ENCODE data around the gene SNAPIN.

SNAPIN gene

DNA sequence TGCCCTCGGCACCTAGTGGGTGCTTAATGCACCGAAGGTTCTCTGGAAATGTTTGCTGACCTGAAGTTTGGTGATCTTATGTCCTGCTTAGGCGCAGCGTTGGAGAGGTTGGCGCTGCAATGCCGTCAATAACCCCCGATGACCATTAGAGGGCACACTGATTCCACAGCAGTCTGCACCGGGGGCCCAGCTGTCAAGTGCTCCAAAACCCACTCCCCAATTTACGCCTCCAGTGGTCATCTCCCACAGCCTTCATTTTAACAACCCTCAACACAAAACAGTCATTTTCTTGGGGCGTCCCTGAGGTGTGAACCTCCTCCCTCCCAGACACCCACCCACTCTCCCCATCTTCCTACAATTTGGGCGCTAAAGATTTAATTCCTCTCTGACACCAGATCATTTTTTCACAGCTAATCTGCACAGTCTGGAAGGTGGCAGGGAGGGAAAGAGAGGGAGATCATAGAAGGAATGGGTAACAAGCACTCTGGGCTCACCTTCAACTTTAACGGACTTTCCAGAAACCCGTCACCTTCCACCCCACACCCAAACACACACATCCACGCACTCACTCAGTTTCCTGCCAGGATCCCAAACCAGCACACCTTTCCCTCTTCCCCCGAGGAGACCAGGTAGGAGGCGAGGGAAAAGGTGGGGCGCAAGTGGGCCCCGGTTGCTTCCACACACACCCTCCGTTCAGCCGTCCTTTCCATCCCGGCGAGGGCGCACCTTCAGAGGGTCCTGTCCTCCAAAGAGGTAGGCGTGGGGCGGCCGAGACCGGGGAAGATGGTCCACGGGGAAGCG lies 19.4 kb downstream of the SNAPIN start:
- H3K27me3 ChIP-seq (ENCODE audit: control insufficient read depth, low read length), result peaks cover 45% of the 10 kb centered on the region
- no peaks in the 10 kb centered on the region for H3K9me3 ChIP-seq (ENCODE audit: control insufficient read depth, insufficient read depth, low read length)
- no peaks in the 10 kb centered on the region for H3K9me2 ChIP-seq (replicated peaks; ENCODE audit: control insufficient read depth, low read length)

GRCh38 chr1:153678519-153679336 lies 20.2 kb downstream of the SNAPIN start, which contains the start of gene NPR1:
NPR1 (plus strand) TSS chr1:153678688; CDS start chr1:153679109, 421 bp downstream.
- Histone ChIP-seq H3K27ac (ENCODE audit: low read depth, low read length) (no peak within 1 kb of the TSS), H3K27me3 (ENCODE audit: control insufficient read depth, low read length) (peaks cover 51% of the 10 kb centered on the region), H3K9me3 (ENCODE audit: control insufficient read depth, insufficient read depth, low read length) (no peaks in the 10 kb centered on the region), H3K4me1 (ENCODE audit: control insufficient read depth, low read length) (peaks cover 9% of the 10 kb centered on the region), H3F3A (ENCODE audit: control insufficient read depth, insufficient read depth) (no peaks in the 10 kb centered on the region), H3K4me3 (ENCODE audit: low read length) (peak within 1 kb of the TSS; percentile 48), H3K9me2 (replicated peaks; ENCODE audit: control insufficient read depth, low read length) (no peaks in the 10 kb centered on the region), H4K20me1 (ENCODE audit: control insufficient read depth, insufficient read depth, low read depth, low read length) (no peaks in the 10 kb centered on the region), H3K4me2 (ENCODE audit: low read length) (peak within 1 kb of the TSS; percentile 54), H3K79me2 (ENCODE audit: control insufficient read depth, low read length) (no peaks in the 10 kb centered on the region), H3K36me3 (ENCODE audit: control insufficient read depth, low read length) (no peaks in the 10 kb centered on the region)
- TF ChIP-seq EZH2phosphoT487 (IDR thresholded peaks at IDR 0.05; ENCODE audit: borderline replicate concordance, low read length), result no peak
- TF ChIP-seq, protein P1, sequence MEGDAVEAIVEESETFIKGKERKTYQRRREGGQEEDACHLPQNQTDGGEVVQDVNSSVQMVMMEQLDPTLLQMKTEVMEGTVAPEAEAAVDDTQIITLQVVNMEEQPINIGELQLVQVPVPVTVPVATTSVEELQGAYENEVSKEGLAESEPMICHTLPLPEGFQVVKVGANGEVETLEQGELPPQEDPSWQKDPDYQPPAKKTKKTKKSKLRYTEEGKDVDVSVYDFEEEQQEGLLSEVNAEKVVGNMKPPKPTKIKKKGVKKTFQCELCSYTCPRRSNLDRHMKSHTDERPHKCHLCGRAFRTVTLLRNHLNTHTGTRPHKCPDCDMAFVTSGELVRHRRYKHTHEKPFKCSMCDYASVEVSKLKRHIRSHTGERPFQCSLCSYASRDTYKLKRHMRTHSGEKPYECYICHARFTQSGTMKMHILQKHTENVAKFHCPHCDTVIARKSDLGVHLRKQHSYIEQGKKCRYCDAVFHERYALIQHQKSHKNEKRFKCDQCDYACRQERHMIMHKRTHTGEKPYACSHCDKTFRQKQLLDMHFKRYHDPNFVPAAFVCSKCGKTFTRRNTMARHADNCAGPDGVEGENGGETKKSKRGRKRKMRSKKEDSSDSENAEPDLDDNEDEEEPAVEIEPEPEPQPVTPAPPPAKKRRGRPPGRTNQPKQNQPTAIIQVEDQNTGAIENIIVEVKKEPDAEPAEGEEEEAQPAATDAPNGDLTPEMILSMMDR (IDR thresholded peaks at IDR 0.05; ENCODE audit: low read depth, low read length, poor library complexity, severe bottlenecking), result no peak

More for the DNA sequence above, 19.4 kb downstream of the SNAPIN start:
- TF ChIP-seq, protein P1 (IDR thresholded peaks at IDR 0.05; ENCODE audit: low read depth, low read length, poor library complexity, severe bottlenecking), result peak; percentile 99
- TF ChIP-seq EZH2phosphoT487 (IDR thresholded peaks at IDR 0.05; ENCODE audit: borderline replicate concordance, low read length), result no peak
- no peaks in the 10 kb centered on the region for H3K36me3 ChIP-seq (ENCODE audit: control insufficient read depth, low read length)
- H4K20me1 ChIP-seq (ENCODE audit: control insufficient read depth, insufficient read depth, low read depth, low read length), result no peaks in the 10 kb centered on the region
- H3K27ac ChIP-seq (ENCODE audit: low read depth, low read length), result no peak overlapping the region
- peaks cover 9% of the 10 kb centered on the region for H3K4me1 ChIP-seq (ENCODE audit: control insufficient read depth, low read length)
- no peak overlapping the region for H3K4me3 ChIP-seq (ENCODE audit: low read length)
- peak overlapping the region; percentile 20; the same call in 1 of the 2 replicates for H3K4me2 ChIP-seq (ENCODE audit: low read length)
- no peaks in the 10 kb centered on the region for H3F3A ChIP-seq (ENCODE audit: control insufficient read depth, insufficient read depth)
- no peaks in the 10 kb centered on the region for H3K79me2 ChIP-seq (ENCODE audit: control insufficient read depth, low read length)

GRCh38 chr1:153679337-153680119 lies 21.0 kb downstream of the SNAPIN start:
- H3K27me3 ChIP-seq (ENCODE audit: control insufficient read depth, low read length), result peaks cover 51% of the 10 kb centered on the region
- TF ChIP-seq, protein P1 (IDR thresholded peaks at IDR 0.05; ENCODE audit: low read depth, low read length, poor library complexity, severe bottlenecking), result no peak
- peak; percentile 71; the same call in 1 of the 2 replicates for TF ChIP-seq EZH2phosphoT487 (IDR thresholded peaks at IDR 0.05; ENCODE audit: borderline replicate concordance, low read length)

More at GRCh38 chr1:153679337-153680119, 21.0 kb downstream of the SNAPIN start:
- Histone ChIP-seq H3F3A (ENCODE audit: control insufficient read depth, insufficient read depth) (no peaks in the 10 kb centered on the region), H3K4me3 (ENCODE audit: low read length) (peak overlapping the region; percentile 48), H3K27ac (ENCODE audit: low read depth, low read length) (no peak overlapping the region), H3K4me1 (ENCODE audit: control insufficient read depth, low read length) (peaks cover 9% of the 10 kb centered on the region), H3K9me3 (ENCODE audit: control insufficient read depth, insufficient read depth, low read length) (no peaks in the 10 kb centered on the region), H3K9me2 (replicated peaks; ENCODE audit: control insufficient read depth, low read length) (no peaks in the 10 kb centered on the region), H3K4me2 (ENCODE audit: low read length) (peak overlapping the region; percentile 54), H3K79me2 (ENCODE audit: control insufficient read depth, low read length) (no peaks in the 10 kb centered on the region), H3K36me3 (ENCODE audit: control insufficient read depth, low read length) (no peaks in the 10 kb centered on the region), H4K20me1 (ENCODE audit: control insufficient read depth, insufficient read depth, low read depth, low read length) (no peaks in the 10 kb centered on the region)

Measured in DOHH2 (cell line).